GM18951 (cell line): ENCODE measurements around the gene RHOT2.

Source experiments
- POLR2A ChIP-seq: IDR thresholded peaks from 4 replicates; pipeline ENCODE4 v1.6.1; 2011; ENCODE audit warnings: mild to moderate bottlenecking; ENCODE audit not compliant: insufficient read length, insufficient read depth; ENCODE audit errors: extremely low read depth
- in situ Hi-C: fragments of 300-500 bp; cut with MboI; formaldehyde crosslinking; loops from one replicate; pipeline ENCODE4 v1.12.0; 2022; ENCODE audit warnings: low sequenced_read_pairs, mixed read lengths, inconsistent platforms; ENCODE audit not compliant: unreplicated experiment

The RHOT2 gene

GRCh38 chr16:692356-693108 is 24.6 kb downstream of the RHOT2 start:
- in situ Hi-C loops: no loop called here
- TF ChIP-seq POLR2A: no peak

DNA sequence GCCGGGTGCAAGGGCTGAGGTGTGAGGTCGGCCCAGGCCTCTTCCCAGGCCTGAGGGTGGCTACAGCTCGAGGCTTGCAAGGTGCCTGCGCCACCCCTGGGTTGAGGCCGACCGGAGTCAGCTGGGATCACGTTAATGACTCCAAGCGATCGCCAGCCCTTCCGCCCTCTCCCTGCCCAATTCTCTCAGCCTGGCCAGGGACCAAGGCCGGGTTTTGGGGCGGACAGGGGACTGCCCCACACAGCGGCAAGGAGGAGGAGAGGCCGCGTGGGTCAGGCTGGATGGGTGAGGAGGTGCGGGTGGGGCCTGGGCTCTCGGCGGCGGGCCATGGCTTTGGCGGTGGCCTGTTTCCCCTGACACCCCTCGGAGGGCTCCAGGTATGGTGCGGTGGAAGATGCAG is 25.4 kb downstream of the RHOT2 start:
- in situ Hi-C loops: no loop called here
- no peak for TF ChIP-seq POLR2A

DNA sequence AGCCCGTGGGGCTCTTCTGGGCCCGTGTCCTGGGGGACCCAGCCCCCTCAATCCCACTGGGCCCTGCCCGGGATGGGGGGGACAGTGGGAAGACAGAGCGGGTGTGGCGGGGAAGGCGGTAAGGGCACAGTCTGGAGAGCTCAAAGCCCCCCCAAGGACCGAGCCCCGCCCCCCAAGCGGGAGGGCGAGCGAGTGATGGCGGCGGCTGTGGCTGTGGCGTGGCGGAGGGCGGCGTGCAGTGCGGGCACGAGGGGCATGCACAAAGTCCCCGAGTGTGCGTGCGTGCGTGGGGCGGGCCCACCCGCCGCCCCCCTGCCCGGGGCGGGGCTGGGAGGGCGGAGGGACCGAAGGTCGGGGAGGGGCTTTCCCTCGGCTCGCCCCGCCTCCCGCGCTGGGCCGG is 25.8 kb downstream of the RHOT2 start:
- in situ Hi-C loops: no loop called here
- no peak for TF ChIP-seq POLR2A

DNA sequence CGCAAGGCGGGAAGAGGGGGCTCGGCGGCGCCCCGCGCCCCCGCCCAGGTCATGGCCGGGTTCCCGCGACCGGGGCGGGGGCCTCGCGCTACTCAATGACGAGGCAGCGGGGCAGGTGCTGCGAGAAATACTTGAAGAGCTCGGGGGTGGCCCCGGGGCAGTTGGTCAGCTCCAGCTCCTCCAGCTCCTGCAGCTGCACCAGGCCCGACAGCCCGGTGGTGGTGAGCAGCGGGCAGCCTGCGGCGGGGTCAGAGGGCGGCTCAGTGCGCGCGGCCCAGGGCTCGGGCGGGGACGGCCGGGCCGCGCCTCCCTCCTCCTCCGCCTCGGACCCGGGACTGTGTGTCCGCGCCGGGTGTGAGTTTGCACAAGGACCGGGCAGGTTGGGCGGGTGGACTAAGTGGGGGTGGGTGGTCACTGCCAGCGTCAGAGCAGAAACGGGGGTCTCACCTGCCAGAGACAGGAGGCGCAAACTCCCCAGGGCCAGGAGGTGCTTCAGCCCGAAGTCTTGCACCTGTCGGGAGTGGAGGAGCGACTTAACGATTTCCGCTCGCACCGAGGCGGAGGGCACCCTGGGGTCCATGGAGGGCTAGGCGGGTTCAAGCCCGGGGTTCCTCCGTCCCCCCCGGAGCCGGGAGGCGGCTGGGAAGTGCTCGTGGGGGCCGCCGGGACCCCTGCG is 26.4 kb downstream of the RHOT2 start:
- TF ChIP-seq POLR2A: no peak
- in situ Hi-C loops: no loop called here

GRCh38 chr16:694863-695354 is 27.0 kb downstream of the RHOT2 start:
- TF ChIP-seq POLR2A: no peak
- in situ Hi-C loops: no loop called here

DNA sequence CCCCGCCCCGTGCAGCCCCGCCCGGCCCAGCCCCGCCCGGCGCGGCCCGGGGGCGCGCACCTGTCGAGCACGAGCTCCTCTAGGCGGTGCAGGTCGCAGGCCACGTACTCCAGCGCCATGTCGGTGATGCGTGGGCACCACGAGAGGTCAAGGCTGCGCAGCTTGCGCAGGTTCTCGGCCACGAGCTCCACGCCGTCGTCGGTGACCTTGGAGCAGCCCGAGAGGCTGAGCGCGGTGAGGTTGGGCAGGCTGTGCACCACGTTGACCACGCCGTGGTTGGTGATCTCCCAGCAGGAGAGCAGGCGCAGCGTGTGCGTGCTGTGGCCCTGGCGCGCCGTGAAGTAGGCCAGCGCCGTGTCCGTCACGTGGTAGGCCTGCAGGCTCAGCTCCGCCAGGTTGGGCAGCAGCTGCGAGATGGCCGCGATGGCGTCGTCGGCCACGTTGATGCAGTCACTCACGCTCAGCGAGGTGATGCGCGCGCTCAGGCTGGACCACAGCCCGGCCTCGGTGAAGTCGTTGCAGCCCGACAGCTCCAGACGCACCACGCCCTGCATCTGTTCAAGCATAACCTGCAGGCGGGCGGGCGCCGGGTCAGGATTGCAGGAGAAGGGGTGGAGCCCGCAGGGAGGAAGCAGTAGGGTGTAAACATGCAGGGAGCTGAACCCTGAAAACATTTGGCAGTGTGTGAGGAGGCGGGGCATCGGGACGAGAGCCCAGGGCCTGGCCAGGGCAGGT is 27.6 kb downstream of the RHOT2 start:
- TF ChIP-seq POLR2A: peak; percentile 43
- in situ Hi-C loops: no loop called here

DNA sequence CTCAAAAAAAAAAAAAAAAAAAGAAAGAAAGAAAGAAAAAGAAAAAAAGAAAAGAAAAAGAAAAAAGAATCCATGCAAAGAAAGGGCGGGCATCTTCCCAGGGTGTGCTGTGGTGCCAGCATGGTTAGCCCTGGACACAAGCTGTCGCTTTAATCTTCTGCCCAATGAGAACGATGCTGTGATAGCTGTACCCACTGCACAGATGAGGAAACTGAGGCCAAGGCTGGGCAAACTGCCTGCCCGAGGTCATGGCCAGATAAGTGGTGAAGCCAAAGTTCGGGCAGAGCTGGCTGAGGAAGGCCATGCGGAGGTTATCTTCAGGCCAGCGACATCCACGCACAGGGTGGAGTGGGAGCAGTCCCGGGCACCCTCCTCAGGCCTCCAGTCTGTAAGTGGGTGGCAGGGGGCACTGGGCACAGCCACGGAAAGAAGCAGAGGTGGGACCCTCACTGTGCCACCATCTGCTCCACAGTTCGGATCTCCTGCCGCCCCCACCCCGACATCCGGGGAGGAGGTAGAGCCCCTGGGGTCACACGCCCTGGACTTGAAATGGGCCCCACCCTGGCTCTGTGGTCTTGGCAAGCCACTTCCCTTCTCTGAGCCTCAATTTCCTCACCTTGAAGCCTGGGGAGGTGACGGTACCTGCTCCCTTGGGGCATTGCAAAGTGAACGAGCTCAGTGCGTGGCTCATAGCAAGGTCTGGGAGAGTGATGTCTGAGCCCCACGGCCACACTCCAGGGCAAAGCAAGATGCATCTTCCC is 31.2 kb downstream of the RHOT2 start:
- in situ Hi-C loops: no loop called here
- no peak for TF ChIP-seq POLR2A

DNA sequence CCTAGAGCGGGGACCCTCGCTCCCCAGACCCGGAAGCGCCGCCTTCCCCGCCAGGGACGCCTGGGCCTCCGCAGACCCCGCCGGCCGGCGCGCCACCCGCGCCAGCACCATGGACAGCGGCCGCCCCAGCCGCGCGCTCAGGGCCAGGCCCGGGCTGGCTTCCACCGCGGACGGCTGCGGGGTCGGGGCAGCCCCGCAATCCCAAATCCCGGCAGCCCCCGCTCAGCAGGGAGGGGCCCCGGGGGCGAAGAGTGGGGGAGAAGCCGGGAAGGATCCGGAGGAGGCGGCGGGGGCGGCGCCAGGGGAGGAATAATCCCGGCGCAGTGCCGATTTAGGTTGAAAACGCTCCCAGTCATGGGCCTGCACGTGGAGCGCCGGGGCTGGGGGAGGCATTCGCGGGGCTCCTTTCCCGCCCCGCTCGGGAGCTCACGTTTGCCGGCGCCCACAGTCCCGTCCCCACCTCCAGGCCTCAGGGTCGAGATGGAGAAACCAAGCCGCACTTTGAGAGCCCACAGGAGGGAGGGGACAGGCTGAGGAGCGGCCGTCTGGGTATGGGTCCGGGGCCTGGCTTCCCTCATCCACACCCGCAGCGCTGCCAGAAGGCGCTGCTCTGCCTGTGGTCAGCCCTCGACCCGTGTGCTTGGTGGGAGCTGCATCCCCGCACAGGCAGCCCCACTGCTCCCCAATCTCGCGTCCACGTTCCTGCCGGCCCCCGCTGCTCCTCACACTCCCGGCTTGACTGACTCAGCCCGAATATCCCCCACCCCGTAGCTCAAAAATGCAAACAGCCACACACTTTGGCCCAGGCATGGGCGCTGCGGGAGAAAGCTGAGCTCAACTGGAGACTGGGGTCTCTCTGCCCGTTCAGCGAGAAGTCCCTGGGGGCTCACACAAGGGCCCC is 33.0 kb downstream of the RHOT2 start:
- no peak for TF ChIP-seq POLR2A
- in situ Hi-C loops: no loop called here

GRCh38 chr16:702341-702740 is 34.4 kb downstream of the RHOT2 start:
- no peak for TF ChIP-seq POLR2A
- in situ Hi-C loops: no loop called here

DNA sequence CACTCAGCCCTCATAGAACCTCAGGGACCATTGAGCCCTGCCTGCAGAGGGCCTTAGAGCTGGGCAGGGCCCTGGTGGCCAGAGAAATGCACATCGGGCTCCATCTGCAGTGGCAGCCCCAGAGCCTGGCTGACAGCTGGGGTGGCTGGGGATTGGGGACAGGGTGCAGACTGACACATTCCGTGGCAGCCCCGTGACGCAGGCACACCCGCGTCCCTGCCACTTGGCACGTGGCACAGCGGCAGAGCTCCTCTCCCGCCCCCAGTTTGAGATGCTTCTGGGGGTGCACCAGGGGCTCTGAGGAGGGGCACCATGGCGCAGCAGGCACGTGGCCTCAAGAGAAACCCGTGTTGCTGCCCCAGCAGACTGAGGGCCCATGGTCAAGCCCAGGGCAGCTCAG is 35.5 kb downstream of the RHOT2 start:
- in situ Hi-C loops: no loop called here
- TF ChIP-seq POLR2A: no peak

GRCh38 chr16:704047-704446 is 36.1 kb downstream of the RHOT2 start:
- no peak for TF ChIP-seq POLR2A

More at GRCh38 chr16:704047-704446, 36.1 kb downstream of the RHOT2 start:
- in situ Hi-C loops: no loop called here
